Parathyroid adenoma (tissue), 2 donors: ENCODE results near the gene SERF2.

ENCODE experiments used
- H2AFZ ChIP-seq: fragments of 300-600 bp; sonication (generic); one replicate; pipeline ENCODE4 v1.7.0; 2017; ENCODE audit warnings: antibody characterized with exemption, mild to moderate bottlenecking
- H3K27ac ChIP-seq: fragments of 300-600 bp; sonication (generic); one replicate; pipeline ENCODE4 v1.7.0; 2017
- H3K27me3 ChIP-seq: fragments of 300-600 bp; sonication (generic); one replicate; pipeline ENCODE4 v1.7.0; 2017; ENCODE audit warnings: low read length; ENCODE audit not compliant: control insufficient read depth, insufficient read depth
- H3K36me3 ChIP-seq: fragments of 300-600 bp; sonication (generic); one replicate; pipeline ENCODE4 v1.7.0; 2017; ENCODE audit warnings: low read length; ENCODE audit not compliant: control insufficient read depth, insufficient read depth
- H3K4me1 ChIP-seq: fragments of 300-600 bp; sonication (generic); one replicate; pipeline ENCODE4 v1.7.0; 2017; ENCODE audit warnings: control low read depth
- H3K4me2 ChIP-seq: fragments of 300-600 bp; sonication (generic); one replicate; pipeline ENCODE4 v1.7.0; 2017; ENCODE audit warnings: low read length
- H3K4me3 ChIP-seq: fragments of 300-600 bp; sonication (generic); one replicate; pipeline ENCODE4 v1.7.0; 2017; ENCODE audit warnings: low read depth, low read length
- H3K79me2 ChIP-seq: fragments of 300-600 bp; sonication (generic); one replicate; pipeline ENCODE4 v1.7.0; 2017; ENCODE audit warnings: control low read depth
- H3K9ac ChIP-seq: fragments of 300-600 bp; sonication (generic); one replicate; pipeline ENCODE4 v1.7.0; 2017; ENCODE audit warnings: mild to moderate bottlenecking
- H3K9me3 ChIP-seq: fragments of 300-600 bp; sonication (generic); one replicate; pipeline ENCODE4 v1.7.0; 2017; ENCODE audit warnings: low read length; ENCODE audit not compliant: control insufficient read depth
- CTCF ChIP-seq: fragments of 300-600 bp; sonication (generic); IDR thresholded peaks from one replicate; pipeline ENCODE4 v1.7.0; 2017; ENCODE audit warnings: antibody characterized with exemption, mild to moderate bottlenecking
- donor health status: primary hyperparathyroidism.

SERF2 gene

GRCh38 chr15:43792761-43793476 is 799 bp downstream of the SERF2 start:
- peak overlapping the region; percentile 87 for H3K9ac ChIP-seq
- H3K27ac ChIP-seq = peak overlapping the region; percentile 93
- H3K27me3 ChIP-seq = no peaks in the 10 kb centered on the region
- peak overlapping the region; percentile 86 for H2AFZ ChIP-seq
- TF ChIP-seq CTCF = no peak
- peak overlapping the region; percentile 99 for H3K4me3 ChIP-seq
- H3K36me3 ChIP-seq = no peaks in the 10 kb centered on the region
- no peaks in the 10 kb centered on the region for H3K4me1 ChIP-seq
- H3K79me2 ChIP-seq = peaks cover 10% of the 10 kb centered on the region
- no peaks in the 10 kb centered on the region for H3K9me3 ChIP-seq
- H3K4me2 ChIP-seq = peak overlapping the region; percentile 98

GRCh38 chr15:43793647-43794046 is 1.5 kb downstream of the SERF2 start:
- Histone ChIP-seq H3K9me3 (no peaks in the 10 kb centered on the region), H2AFZ (no peak overlapping the region), H3K27ac (no peak overlapping the region), H3K9ac (no peak overlapping the region), H3K27me3 (no peaks in the 10 kb centered on the region), H3K36me3 (no peaks in the 10 kb centered on the region), H3K4me3 (peak overlapping the region; percentile 99), H3K79me2 (peaks cover 10% of the 10 kb centered on the region), H3K4me1 (no peaks in the 10 kb centered on the region), H3K4me2 (peak overlapping the region; percentile 98)
- no peak for TF ChIP-seq CTCF

DNA sequence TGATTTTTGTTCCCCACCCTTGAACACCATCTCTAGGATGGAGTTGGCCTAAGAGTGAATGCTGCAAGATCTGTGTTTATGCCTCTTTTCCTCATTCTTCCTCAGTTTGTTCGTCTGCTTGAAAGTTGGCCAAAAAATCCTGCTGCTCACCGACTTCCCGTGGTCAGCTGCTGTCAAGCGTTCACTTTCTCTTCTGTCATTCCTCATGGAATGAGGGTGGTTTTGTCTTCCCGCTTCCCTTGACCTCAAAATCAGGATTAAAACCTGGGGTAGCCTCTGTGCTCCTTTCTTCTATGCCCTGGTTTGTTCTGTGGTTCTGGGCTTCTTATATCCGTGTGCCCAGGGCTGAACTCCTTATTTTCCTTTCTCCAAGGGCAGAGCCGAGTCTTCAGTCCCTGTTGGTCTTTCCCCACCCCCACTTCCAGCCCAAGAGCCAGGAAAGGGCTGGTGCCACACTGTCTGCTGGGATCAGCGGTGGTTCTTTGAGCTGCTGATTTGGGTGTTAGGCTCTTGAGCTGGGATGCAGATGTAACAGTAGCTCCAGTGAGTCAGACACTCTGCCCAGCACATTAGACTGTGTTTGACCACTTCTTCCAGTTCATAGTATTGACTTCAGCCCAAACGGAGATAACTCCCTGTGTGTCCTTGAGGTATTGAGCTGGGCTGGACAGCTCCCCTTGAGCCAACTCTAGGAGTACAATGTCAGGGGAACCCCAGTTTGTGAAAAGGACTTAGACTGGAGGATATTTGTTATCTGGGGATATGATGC is 2.3 kb downstream of the SERF2 start:
- Histone ChIP-seq H3K4me1 (no peaks in the 10 kb centered on the region), H3K27ac (no peak overlapping the region), H3K27me3 (no peaks in the 10 kb centered on the region), H3K4me2 (peak overlapping the region; percentile 2), H3K79me2 (peaks cover 10% of the 10 kb centered on the region), H3K9me3 (no peaks in the 10 kb centered on the region), H3K36me3 (no peaks in the 10 kb centered on the region), H2AFZ (no peak overlapping the region), H3K4me3 (no peak overlapping the region), H3K9ac (no peak overlapping the region)
- no peak for TF ChIP-seq CTCF

GRCh38 chr15:43795197-43795596 is 3.1 kb downstream of the SERF2 start:
- H3K9ac ChIP-seq = no peak overlapping the region
- no peak overlapping the region for H3K4me3 ChIP-seq
- no peak overlapping the region for H3K4me2 ChIP-seq
- no peaks in the 10 kb centered on the region for H3K36me3 ChIP-seq
- no peaks in the 10 kb centered on the region for H3K9me3 ChIP-seq
- H2AFZ ChIP-seq = no peak overlapping the region
- no peak for TF ChIP-seq CTCF
- no peaks in the 10 kb centered on the region for H3K27me3 ChIP-seq
- H3K27ac ChIP-seq = peak overlapping the region; percentile 15
- H3K79me2 ChIP-seq = peaks cover 10% of the 10 kb centered on the region
- H3K4me1 ChIP-seq = no peaks in the 10 kb centered on the region
